ENCODE results near the gene CFAP65.

Gene CFAP65

DNA sequence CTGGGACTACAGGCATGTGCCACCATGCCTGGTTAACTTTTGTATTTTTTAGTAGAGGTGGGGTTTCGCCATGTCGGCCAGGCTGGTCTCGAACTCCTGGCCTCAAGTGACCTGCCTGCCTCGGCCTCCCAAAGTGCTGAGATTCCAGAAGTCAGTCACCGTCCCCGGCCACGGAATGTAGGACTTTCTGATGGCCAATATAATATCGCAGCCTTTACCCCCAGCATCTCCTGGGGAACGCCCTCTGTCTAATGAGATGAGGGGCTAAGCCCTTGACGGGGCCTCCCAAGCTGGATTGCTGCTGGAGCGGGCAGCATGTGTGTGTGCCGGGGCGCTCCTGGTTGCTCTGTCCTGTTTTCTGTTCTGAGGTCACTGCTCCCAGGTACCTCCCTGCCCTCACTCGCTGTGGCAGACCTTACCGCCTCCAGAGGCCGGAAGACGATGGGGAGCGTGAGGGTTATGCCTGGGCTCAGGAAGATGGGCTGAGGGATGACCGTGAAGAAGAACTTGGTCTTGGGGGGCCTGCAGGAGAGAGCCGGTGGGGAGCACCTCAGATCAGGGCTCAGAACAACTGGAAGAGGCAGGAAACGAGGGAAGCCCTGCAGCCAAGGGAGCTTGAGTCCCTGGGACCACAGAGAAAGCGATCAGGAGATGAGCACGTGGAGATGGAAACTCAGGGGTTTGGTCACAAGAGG lies 9.1 kb downstream of the CFAP65 start:
- Histone ChIP-seq H3K27me3 (replicated peaks; ENCODE audit: control insufficient read depth, insufficient read depth, low read length, poor library complexity, severe bottlenecking) (no peaks in the 10 kb centered on the region), H3K4me3 (ENCODE audit: insufficient read depth, low read depth, low read length, poor library complexity, severe bottlenecking) (no peak overlapping the region), H3K9me3 (ENCODE audit: control insufficient read depth, low read length) (no peaks in the 10 kb centered on the region), H3K36me3 (ENCODE audit: control insufficient read depth, insufficient read depth, low read length) (no peaks in the 10 kb centered on the region), H3K4me1 (ENCODE audit: control insufficient read depth, insufficient read depth, low read length, poor library complexity, severe bottlenecking) (no peaks in the 10 kb centered on the region), H3K27ac (ENCODE audit: insufficient read depth, low read length, poor library complexity, severe bottlenecking) (no peak overlapping the region)
- DNase-seq = no peak

DNA sequence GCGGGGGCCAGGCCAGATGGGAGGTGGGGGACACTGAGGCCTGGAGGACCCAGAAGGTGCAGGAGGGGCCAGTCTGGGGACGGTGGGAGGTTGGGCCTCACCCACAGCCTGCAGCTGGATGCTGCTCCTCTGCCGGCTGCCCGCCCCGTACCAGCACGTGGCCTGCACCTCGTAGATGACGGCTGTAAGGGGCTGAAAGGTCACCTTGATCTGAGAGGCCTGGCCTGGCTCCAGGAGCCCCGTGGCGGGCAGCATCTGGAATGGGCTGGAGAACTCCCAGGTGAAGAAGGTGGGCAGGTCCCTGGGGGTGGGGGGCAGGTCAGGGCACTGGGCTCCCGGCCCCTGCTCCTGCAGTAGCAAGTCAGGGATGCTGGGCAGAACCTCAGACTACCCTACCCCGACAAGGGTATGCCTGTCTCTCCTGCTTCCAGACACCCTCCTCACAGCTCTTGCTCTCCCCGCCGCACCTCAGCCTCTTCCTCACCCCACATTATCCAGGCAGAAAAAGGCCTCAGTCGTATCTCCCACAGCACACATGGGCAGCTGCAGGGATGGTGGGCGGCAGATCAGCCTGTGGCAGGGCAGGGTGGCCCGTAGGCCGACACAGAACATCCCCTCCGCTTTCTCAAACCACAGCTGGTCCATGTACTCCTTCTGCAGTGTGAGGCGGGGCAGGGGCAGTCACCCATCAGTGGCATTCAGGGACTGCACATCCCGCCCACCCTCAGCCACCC lies 10.1 kb downstream of the CFAP65 start:
- no peaks in the 10 kb centered on the region for H3K36me3 ChIP-seq (ENCODE audit: control insufficient read depth, insufficient read depth, low read length)
- no peaks in the 10 kb centered on the region for H3K4me1 ChIP-seq (ENCODE audit: control insufficient read depth, insufficient read depth, low read length, poor library complexity, severe bottlenecking)
- no peak overlapping the region for H3K27ac ChIP-seq (ENCODE audit: insufficient read depth, low read length, poor library complexity, severe bottlenecking)
- H3K27me3 ChIP-seq (replicated peaks; ENCODE audit: control insufficient read depth, insufficient read depth, low read length, poor library complexity, severe bottlenecking) = no peaks in the 10 kb centered on the region
- H3K4me3 ChIP-seq (ENCODE audit: insufficient read depth, low read depth, low read length, poor library complexity, severe bottlenecking) = no peak overlapping the region
- no peak for DNase-seq
- H3K9me3 ChIP-seq (ENCODE audit: control insufficient read depth, low read length) = no peaks in the 10 kb centered on the region

DNA sequence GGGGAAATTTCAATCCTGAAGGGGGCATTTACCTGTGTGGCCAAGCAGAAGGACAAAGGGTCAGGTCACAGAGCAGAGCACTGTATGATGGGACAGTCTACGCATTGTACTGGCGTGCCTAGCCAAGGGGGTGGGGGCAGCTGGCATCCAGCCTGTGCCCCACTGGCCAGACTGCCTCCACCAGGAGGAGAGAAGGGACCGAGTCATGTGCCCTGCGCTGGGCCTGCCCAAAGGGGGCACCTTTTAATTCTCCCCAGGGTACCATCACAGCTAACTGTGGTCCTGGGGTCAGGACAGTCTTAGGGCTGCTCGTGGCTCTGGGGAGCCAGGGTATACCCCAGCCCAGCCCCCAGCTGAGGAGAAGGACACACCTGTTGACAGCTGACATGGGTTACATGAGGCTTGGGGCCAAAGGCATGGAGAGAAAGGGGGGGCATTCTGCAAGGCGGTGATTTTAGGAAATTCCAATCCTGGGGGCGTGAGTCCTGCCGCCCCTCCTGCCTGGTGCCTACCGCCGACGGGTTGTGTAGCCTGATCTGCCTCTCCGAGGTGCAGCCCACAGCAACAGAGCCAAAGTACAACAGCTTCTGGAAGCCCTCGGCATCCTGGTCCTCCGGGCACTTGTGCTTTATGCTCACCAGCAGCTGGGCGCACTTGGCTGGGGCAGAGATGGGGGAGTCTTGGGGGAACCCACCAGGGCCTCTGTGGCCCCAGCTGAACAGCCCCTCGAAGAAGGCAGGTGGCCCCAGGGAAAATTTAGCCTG lies 11.0 kb downstream of the CFAP65 start:
- no peaks in the 10 kb centered on the region for H3K4me1 ChIP-seq (ENCODE audit: control insufficient read depth, insufficient read depth, low read length, poor library complexity, severe bottlenecking)
- no peak for DNase-seq
- no peak overlapping the region for H3K27ac ChIP-seq (ENCODE audit: insufficient read depth, low read length, poor library complexity, severe bottlenecking)
- H3K27me3 ChIP-seq (replicated peaks; ENCODE audit: control insufficient read depth, insufficient read depth, low read length, poor library complexity, severe bottlenecking) = no peaks in the 10 kb centered on the region
- H3K4me3 ChIP-seq (ENCODE audit: insufficient read depth, low read depth, low read length, poor library complexity, severe bottlenecking) = no peak overlapping the region
- no peaks in the 10 kb centered on the region for H3K9me3 ChIP-seq (ENCODE audit: control insufficient read depth, low read length)
- no peaks in the 10 kb centered on the region for H3K36me3 ChIP-seq (ENCODE audit: control insufficient read depth, insufficient read depth, low read length)

DNA sequence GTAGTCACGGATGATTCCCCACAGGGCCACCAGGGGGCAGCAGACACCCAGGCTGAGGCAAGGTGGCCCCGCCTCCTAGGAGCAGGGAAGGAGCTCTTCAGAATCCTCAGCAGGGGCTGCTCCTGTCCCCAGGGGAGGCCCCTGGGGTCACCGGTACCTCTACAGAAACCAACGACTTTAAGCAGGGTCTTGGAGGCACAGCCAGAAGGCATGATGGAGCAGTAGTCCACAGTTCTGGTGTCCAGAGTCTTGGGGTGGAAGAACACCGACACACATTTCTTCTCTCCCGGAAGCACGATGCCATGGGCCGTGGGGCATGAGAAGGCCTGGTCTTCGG lies 11.5 kb downstream of the CFAP65 start:
- peak; percentile 35 to 69 (median 56) for DNase-seq
- no peaks in the 10 kb centered on the region for H3K4me1 ChIP-seq (ENCODE audit: control insufficient read depth, insufficient read depth, low read length, poor library complexity, severe bottlenecking)
- no peak overlapping the region for H3K4me3 ChIP-seq (ENCODE audit: insufficient read depth, low read depth, low read length, poor library complexity, severe bottlenecking)
- H3K27me3 ChIP-seq (replicated peaks; ENCODE audit: control insufficient read depth, insufficient read depth, low read length, poor library complexity, severe bottlenecking) = no peaks in the 10 kb centered on the region
- no peaks in the 10 kb centered on the region for H3K36me3 ChIP-seq (ENCODE audit: control insufficient read depth, insufficient read depth, low read length)
- H3K27ac ChIP-seq (ENCODE audit: insufficient read depth, low read length, poor library complexity, severe bottlenecking) = no peak overlapping the region
- no peaks in the 10 kb centered on the region for H3K9me3 ChIP-seq (ENCODE audit: control insufficient read depth, low read length)

- Histone ChIP-seq H3K4me1 (ENCODE audit: control insufficient read depth, insufficient read depth, low read length, poor library complexity, severe bottlenecking) (no peaks in the 10 kb centered on the region), H3K27ac (ENCODE audit: insufficient read depth, low read length, poor library complexity, severe bottlenecking) (no peak overlapping the region), H3K9me3 (ENCODE audit: control insufficient read depth, low read length) (no peaks in the 10 kb centered on the region), H3K27me3 (replicated peaks; ENCODE audit: control insufficient read depth, insufficient read depth, low read length, poor library complexity, severe bottlenecking) (no peaks in the 10 kb centered on the region), H3K36me3 (ENCODE audit: control insufficient read depth, insufficient read depth, low read length) (no peaks in the 10 kb centered on the region), H3K4me3 (ENCODE audit: insufficient read depth, low read depth, low read length, poor library complexity, severe bottlenecking) (no peak overlapping the region)
- DNase-seq = no peak
These were observed 12.1 kb downstream of the CFAP65 start for GRCh38 chr2:219028996-219029828.

- H3K36me3 ChIP-seq (ENCODE audit: control insufficient read depth, insufficient read depth, low read length) = no peaks in the 10 kb centered on the region
- H3K9me3 ChIP-seq (ENCODE audit: control insufficient read depth, low read length) = no peaks in the 10 kb centered on the region
- no peaks in the 10 kb centered on the region for H3K27me3 ChIP-seq (replicated peaks; ENCODE audit: control insufficient read depth, insufficient read depth, low read length, poor library complexity, severe bottlenecking)
- DNase-seq = no peak
- H3K4me3 ChIP-seq (ENCODE audit: insufficient read depth, low read depth, low read length, poor library complexity, severe bottlenecking) = no peak overlapping the region
- no peak overlapping the region for H3K27ac ChIP-seq (ENCODE audit: insufficient read depth, low read length, poor library complexity, severe bottlenecking)
- H3K4me1 ChIP-seq (ENCODE audit: control insufficient read depth, insufficient read depth, low read length, poor library complexity, severe bottlenecking) = no peaks in the 10 kb centered on the region
These were observed 13.2 kb downstream of the CFAP65 start for GRCh38 chr2:219028141-219028540.

DNA sequence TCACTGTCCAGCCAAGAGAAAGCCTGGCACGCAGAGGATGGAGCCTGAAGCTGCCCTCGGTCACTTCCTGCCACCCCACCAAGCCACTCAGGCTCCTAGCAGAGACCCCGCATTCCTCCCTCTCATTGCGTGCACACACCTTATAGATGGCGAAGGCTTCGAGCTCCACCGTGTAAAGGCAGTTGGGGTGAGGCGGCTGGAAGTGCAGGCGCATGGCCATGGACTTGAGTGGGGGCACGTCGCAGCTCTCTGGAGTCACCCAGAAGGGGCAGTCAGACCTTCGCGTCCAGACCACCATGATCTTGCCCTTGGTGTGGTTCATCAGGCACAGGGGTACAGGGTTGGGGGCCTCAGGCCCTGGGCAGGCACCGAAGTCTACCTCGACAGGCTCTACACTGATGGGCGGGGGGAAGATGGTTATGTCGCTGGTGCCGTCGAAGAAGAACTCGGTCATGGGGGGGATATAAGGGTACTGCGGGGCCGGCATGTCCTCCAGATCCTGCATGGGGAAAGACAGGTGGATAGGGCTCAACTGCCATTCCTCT lies 13.7 kb downstream of the CFAP65 start:
- Histone ChIP-seq H3K4me1 (ENCODE audit: control insufficient read depth, insufficient read depth, low read length, poor library complexity, severe bottlenecking) (no peaks in the 10 kb centered on the region), H3K27me3 (replicated peaks; ENCODE audit: control insufficient read depth, insufficient read depth, low read length, poor library complexity, severe bottlenecking) (no peaks in the 10 kb centered on the region), H3K4me3 (ENCODE audit: insufficient read depth, low read depth, low read length, poor library complexity, severe bottlenecking) (no peak overlapping the region), H3K36me3 (ENCODE audit: control insufficient read depth, insufficient read depth, low read length) (no peaks in the 10 kb centered on the region), H3K27ac (ENCODE audit: insufficient read depth, low read length, poor library complexity, severe bottlenecking) (no peak overlapping the region), H3K9me3 (ENCODE audit: control insufficient read depth, low read length) (no peaks in the 10 kb centered on the region)
- no peak for DNase-seq

DNA sequence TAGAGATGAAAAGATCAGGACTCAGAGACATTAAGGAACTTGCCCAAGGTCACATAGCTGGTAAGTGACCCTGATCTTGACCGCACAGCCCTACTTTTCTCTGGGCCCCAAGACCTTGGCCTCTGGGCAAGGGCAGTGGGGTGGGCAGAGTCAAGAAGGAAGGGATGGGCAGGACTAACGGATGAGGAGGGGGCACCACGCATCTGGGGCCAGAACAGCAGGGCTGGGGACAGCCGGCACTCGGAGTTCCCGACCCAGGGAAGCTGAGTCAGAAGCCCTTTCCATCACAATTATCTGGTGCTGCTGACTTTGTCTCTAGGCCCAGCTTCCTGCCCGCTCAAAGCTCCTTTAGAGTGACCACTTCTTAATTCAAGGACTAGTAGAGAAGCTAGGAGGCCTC lies 14.4 kb downstream of the CFAP65 start:
- Histone ChIP-seq H3K36me3 (ENCODE audit: control insufficient read depth, insufficient read depth, low read length) (no peaks in the 10 kb centered on the region), H3K27me3 (replicated peaks; ENCODE audit: control insufficient read depth, insufficient read depth, low read length, poor library complexity, severe bottlenecking) (no peaks in the 10 kb centered on the region), H3K4me3 (ENCODE audit: insufficient read depth, low read depth, low read length, poor library complexity, severe bottlenecking) (no peak overlapping the region), H3K9me3 (ENCODE audit: control insufficient read depth, low read length) (no peaks in the 10 kb centered on the region), H3K4me1 (ENCODE audit: control insufficient read depth, insufficient read depth, low read length, poor library complexity, severe bottlenecking) (no peaks in the 10 kb centered on the region), H3K27ac (ENCODE audit: insufficient read depth, low read length, poor library complexity, severe bottlenecking) (no peak overlapping the region)
- DNase-seq = no peak

GRCh38 chr2:219025637-219026585 lies 15.4 kb downstream of the CFAP65 start:
- no peak overlapping the region for H3K4me3 ChIP-seq (ENCODE audit: insufficient read depth, low read depth, low read length, poor library complexity, severe bottlenecking)
- H3K27ac ChIP-seq (ENCODE audit: insufficient read depth, low read length, poor library complexity, severe bottlenecking) = no peak overlapping the region
- H3K27me3 ChIP-seq (replicated peaks; ENCODE audit: control insufficient read depth, insufficient read depth, low read length, poor library complexity, severe bottlenecking) = no peaks in the 10 kb centered on the region
- no peak for DNase-seq
- no peaks in the 10 kb centered on the region for H3K9me3 ChIP-seq (ENCODE audit: control insufficient read depth, low read length)
- H3K4me1 ChIP-seq (ENCODE audit: control insufficient read depth, insufficient read depth, low read length, poor library complexity, severe bottlenecking) = no peaks in the 10 kb centered on the region
- no peaks in the 10 kb centered on the region for H3K36me3 ChIP-seq (ENCODE audit: control insufficient read depth, insufficient read depth, low read length)
